AG04450 (cell line): ENCODE results near the gene DYRK4. TPM values are rescaled to one million over a fixed set of nuclear protein-coding genes. Genes with fewer than 3 reads are reported as not detected.
"Not testable (repeated sequence)": the region's sequence is repeated elsewhere in the genome, so short reads cannot be mapped to it uniquely, and the experiment has no call there.

Experiments
- CTCF ChIA-PET: fragments of 300-600, 350-600 bp; formaldehyde crosslinking; extraction: SDS; loops from one replicate; lab custom pipeline; 2022; ENCODE audit warnings: antibody characterized with exemption, inconsistent platforms; lab: Charles Lee
- POLR2A ChIA-PET: fragments of 350-600 bp; formaldehyde crosslinking; extraction: SDS; loops from one replicate; lab custom pipeline; 2021; ENCODE audit warnings: antibody characterized with exemption, inconsistent platforms; lab: Yijun Ruan, JAX
- DNase-seq: peaks from one replicate; pipeline ENCODE4 v3.0.0-alpha.2; 2011; ENCODE audit warnings: low read depth, low spot score
- H3K27ac ChIP-seq: one replicate; pipeline ENCODE4 v1.5.1; 2012; ENCODE audit warnings: low read depth, low read length, control low read depth
- H3K27me3 ChIP-seq: one replicate; pipeline ENCODE4 v1.6.0; 2012; ENCODE audit warnings: low read length; ENCODE audit not compliant: control insufficient read depth, insufficient read depth
- H3K4me3 ChIP-seq: 2 replicates; pipeline ENCODE4 v1.5.1; 2011; ENCODE audit warnings: mild to moderate bottlenecking, low read depth, low read length, control low read depth
- H3K9me3 ChIP-seq: 2 replicates; pipeline ENCODE4 v1.5.1; 2012; ENCODE audit warnings: low read length; ENCODE audit not compliant: control insufficient read depth, insufficient read depth
- polyA minus RNA-seq: library from RNA; depleted of rRNA, polyadenylated mRNA; stranded (reverse); fragments of >200 nt; gene quantifications from 2 replicates; pipeline ENCODE4 v1.2.3, GENCODE V29; 2011; rRNA and poly(A)+ RNA removed
- polyA plus RNA-seq: library from polyadenylated mRNA; depleted of rRNA; stranded (reverse); fragments of >200 nt; gene quantifications from 2 replicates; pipeline ENCODE4 v1.2.3, GENCODE V29; 2011; rRNA removed
- TF ChIP-seq, protein P1 (sequence below): IDR thresholded peaks from 2 replicates; pipeline ENCODE4 v1.5.1; 2011; ENCODE audit warnings: low read depth, low read length, control low read depth, inconsistent platforms

The DYRK4 gene, protein sequence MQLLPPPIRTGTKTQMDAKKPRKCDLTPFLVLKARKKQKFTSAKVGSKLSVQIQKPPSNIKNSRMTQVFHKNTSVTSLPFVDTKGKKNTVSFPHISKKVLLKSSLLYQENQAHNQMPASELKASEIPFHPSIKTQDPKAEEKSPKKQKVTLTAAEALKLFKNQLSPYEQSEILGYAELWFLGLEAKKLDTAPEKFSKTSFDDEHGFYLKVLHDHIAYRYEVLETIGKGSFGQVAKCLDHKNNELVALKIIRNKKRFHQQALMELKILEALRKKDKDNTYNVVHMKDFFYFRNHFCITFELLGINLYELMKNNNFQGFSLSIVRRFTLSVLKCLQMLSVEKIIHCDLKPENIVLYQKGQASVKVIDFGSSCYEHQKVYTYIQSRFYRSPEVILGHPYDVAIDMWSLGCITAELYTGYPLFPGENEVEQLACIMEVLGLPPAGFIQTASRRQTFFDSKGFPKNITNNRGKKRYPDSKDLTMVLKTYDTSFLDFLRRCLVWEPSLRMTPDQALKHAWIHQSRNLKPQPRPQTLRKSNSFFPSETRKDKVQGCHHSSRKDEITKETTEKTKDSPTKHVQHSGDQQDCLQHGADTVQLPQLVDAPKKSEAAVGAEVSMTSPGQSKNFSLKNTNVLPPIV
- polyA plus RNA-seq = 71.9 and 79.2 TPM in 2 replicates
- polyA minus RNA-seq = 38.5 and 41.2 TPM in 2 replicates

DNA sequence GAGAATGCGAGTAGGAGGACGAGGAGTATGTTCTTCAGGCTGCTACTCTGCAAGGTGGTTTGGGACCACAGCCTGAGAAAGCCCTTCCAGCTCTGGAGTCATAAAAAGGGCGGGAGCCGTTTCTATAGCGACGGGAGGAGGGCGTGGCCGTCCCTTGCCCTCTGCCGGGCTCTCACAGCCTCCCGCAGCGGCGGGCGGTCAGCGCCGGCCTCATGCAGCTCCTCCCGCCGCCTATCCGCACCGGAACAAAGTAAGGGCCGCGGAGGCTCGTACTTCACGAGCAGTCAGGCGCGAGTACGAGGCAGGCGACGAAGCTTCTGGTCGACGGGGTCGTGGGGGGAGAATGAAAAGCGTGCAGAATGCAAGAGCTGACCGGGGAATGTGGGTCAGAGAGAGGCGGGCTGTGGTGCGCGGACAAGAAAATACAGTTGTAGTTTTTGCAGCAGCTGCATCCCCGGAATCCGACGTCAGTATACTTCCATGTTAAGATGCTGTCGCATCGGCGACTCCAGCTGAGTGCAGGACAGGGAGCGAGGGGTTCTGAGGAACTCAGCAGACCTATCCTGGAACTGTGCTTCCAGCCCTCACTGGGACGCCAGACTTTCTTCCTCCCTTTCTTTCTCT is at the start of gene DYRK4:
Gene DYRK4 (plus strand): TSS at position 175 of the 624 bp plus-strand sequence. CDS start 38 bp downstream, at position 213.
- DNase-seq = peak; percentile 43
- ChIA-PET POLR2A (interaction anchor here (0.5 to 0.8 kb wide), 3 partner anchors 32 to 287 kb away, joined by 3 read pairs; no protein-coding TSS in a partner anchor), CTCF (interaction anchor here (0.6 to 1.8 kb wide), 6 partner anchors 20 to 255 kb away, joined by 3 to 5 read pairs (median 4); no protein-coding TSS in a partner anchor)
- Histone ChIP-seq H3K9me3 (no peaks in the 10 kb centered on the region), H3K27me3 (no peaks in the 10 kb centered on the region), H3K4me3 (peak within 1 kb of the TSS; percentile 56), H3K27ac (no peak within 1 kb of the TSS)
- TF ChIP-seq, protein P1, sequence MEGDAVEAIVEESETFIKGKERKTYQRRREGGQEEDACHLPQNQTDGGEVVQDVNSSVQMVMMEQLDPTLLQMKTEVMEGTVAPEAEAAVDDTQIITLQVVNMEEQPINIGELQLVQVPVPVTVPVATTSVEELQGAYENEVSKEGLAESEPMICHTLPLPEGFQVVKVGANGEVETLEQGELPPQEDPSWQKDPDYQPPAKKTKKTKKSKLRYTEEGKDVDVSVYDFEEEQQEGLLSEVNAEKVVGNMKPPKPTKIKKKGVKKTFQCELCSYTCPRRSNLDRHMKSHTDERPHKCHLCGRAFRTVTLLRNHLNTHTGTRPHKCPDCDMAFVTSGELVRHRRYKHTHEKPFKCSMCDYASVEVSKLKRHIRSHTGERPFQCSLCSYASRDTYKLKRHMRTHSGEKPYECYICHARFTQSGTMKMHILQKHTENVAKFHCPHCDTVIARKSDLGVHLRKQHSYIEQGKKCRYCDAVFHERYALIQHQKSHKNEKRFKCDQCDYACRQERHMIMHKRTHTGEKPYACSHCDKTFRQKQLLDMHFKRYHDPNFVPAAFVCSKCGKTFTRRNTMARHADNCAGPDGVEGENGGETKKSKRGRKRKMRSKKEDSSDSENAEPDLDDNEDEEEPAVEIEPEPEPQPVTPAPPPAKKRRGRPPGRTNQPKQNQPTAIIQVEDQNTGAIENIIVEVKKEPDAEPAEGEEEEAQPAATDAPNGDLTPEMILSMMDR = no peak

DNA sequence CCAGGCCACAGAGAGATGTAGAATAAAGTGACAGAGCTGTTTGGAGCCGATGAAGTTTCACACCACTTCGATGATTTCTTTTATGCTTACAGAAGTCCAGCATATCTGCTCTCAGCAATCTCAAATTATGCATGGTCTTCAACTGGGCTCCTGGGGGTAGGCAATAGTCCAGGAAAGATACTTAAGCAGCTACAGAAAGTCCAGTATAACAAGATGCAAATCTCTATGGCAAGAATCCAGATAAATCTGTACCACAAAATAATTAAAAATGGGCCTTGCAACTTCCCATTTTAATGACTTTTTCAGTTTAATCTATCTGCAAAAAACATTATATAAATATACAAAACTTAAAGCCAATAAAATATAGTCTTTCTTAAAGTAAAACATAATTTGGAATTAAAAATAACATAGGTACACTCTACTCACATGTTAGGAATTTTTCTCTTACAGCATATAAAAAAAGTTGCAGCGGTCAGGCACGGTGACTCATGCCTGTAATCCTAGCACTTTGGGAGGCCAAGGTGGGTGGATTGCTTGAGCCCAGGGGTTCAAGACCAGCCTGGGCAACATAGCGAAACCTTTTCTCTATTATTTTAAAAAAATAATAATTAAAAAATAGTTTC is 43.8 kb upstream of the DYRK4 start:
- DNase-seq = peak; percentile 24
- Histone ChIP-seq H3K27ac (no peak overlapping the region), H3K4me3 (no peak overlapping the region), H3K9me3 (no peaks in the 10 kb centered on the region), H3K27me3 (no peaks in the 10 kb centered on the region)
- TF ChIP-seq, protein P1 = no peak
- CTCF ChIA-PET = interaction anchor here (1.0 to 1.8 kb wide), 2 partner anchors 97 to 209 kb away, joined by 3 to 8 read pairs; no protein-coding TSS in a partner anchor
- POLR2A ChIA-PET = no interaction called here

DNA sequence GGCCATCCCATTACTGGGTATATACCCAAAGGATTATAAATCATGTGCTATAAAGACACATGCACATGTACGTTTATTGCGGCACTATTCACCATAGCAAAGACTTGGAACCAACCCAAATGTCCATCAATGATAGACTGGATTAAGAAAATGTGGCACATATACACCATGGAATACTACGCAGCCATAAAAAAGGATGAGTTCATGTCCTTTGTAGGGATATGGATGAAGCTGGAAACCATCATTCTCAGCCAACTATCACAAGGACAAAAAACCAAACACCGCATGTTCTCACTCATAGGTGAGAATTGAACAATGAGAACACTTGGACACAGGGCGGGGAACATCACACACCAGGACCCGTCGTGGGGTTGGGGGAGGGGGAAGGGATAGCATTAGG is 38.6 kb upstream of the DYRK4 start:
- H3K27me3 ChIP-seq, H3K4me3 ChIP-seq, H3K9me3 ChIP-seq, POLR2A ChIA-PET, H3K27ac ChIP-seq, DNase-seq: not testable (repeated sequence)
- CTCF ChIA-PET = interaction anchor here (1.7 to 1.9 kb wide), 2 partner anchors 216 to 246 kb away, joined by 6 read pairs; no protein-coding TSS in a partner anchor

DNA sequence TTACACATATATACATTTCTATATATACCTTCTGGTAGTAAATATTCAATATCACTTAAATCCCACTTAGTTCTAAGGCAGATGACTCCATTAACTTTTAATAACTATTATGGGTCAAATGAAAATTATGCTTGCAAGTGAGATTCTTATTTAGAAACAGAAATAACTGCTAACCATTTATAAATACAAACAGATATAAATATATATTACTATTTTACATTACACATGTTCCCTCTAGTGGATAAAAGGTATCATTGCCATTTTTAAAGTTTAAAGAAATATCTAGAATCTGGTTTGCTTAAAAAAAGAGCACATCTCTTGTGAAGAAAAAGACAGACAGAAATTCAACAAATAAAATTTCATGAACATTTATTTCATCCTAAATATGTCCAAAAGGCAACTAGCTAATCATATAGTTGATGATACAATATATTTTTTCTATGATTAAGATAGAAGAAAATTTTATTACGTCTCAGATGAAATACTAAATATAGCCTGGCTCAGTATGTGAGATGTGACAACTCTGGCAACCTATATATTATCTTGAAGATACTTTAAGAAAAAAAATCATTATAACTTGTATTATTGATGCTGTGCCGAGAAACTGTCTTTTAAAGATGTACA is 35.0 kb upstream of the DYRK4 start:
- Histone ChIP-seq H3K4me3 (no peak overlapping the region), H3K27ac (no peak overlapping the region), H3K9me3 (no peaks in the 10 kb centered on the region), H3K27me3 (no peaks in the 10 kb centered on the region)
- DNase-seq = no peak
- POLR2A ChIA-PET = no interaction called here
- TF ChIP-seq, protein P1 = peak; percentile 54
- CTCF ChIA-PET = interaction anchor here (1.0 to 5.3 kb wide), 10 partner anchors 12 to 642 kb away, joined by 3 to 35 read pairs (median 4); no protein-coding TSS in a partner anchor
